KOPT-K1 (cell line): ENCODE data around the gene NME3.
"Not testable (repeated sequence)": the region's sequence is repeated elsewhere in the genome, so short reads cannot be mapped to it uniquely, and the experiment has no call there.

Experiments
- H3K27ac ChIP-seq: fragments of 200-600 bp; sonication (generic); 2 replicates; pipeline ENCODE4 v1.5.1; 2016; ENCODE audit warnings: antibody characterized with exemption, mild to moderate bottlenecking, low read depth, low read length; ENCODE audit not compliant: poor library complexity, severe bottlenecking
- H3K36me3 ChIP-seq: fragments of 200-600 bp; sonication (generic); 2 replicates; pipeline ENCODE4 v1.5.1; 2017; ENCODE audit warnings: antibody characterized with exemption, mild to moderate bottlenecking, low read length, moderate library complexity; ENCODE audit not compliant: insufficient read depth
- H3K9me3 ChIP-seq: fragments of 200-600 bp; sonication (generic); 2 replicates; pipeline ENCODE4 v1.5.1; 2017; ENCODE audit warnings: antibody characterized with exemption, low read length, mild to moderate bottlenecking; ENCODE audit not compliant: insufficient read depth, poor library complexity, severe bottlenecking

Gene NME3

GRCh38 chr16:1808691-1809090 is 37.3 kb upstream of the NME3 start:
- Histone ChIP-seq H3K27ac (no peak overlapping the region), H3K9me3 (no peaks in the 10 kb centered on the region), H3K36me3 (peaks cover 35% of the 10 kb centered on the region; the same call in 1 of the 2 replicates)

- Histone ChIP-seq H3K36me3 (peaks cover 31% of the 10 kb centered on the region; the same call in 1 of the 2 replicates), H3K27ac (no peak overlapping the region)
These were observed 36.3 kb upstream of the NME3 start for GRCh38 chr16:1807626-1808025.

GRCh38 chr16:1800701-1801100 is 29.4 kb upstream of the NME3 start:
- H3K27ac ChIP-seq, result no peak overlapping the region
- peaks cover 30% of the 10 kb centered on the region for H3K9me3 ChIP-seq
- no peaks in the 10 kb centered on the region; the same call in 1 of the 2 replicates for H3K36me3 ChIP-seq

More at GRCh38 chr16:1807626-1808025, 36.3 kb upstream of the NME3 start:
- no peaks in the 10 kb centered on the region for H3K9me3 ChIP-seq

- not testable (repeated sequence) for H3K36me3 ChIP-seq, H3K27ac ChIP-seq
- peaks cover 30% of the 10 kb centered on the region for H3K9me3 ChIP-seq
These were observed 27.9 kb upstream of the NME3 start for GRCh38 chr16:1799263-1799662.

DNA sequence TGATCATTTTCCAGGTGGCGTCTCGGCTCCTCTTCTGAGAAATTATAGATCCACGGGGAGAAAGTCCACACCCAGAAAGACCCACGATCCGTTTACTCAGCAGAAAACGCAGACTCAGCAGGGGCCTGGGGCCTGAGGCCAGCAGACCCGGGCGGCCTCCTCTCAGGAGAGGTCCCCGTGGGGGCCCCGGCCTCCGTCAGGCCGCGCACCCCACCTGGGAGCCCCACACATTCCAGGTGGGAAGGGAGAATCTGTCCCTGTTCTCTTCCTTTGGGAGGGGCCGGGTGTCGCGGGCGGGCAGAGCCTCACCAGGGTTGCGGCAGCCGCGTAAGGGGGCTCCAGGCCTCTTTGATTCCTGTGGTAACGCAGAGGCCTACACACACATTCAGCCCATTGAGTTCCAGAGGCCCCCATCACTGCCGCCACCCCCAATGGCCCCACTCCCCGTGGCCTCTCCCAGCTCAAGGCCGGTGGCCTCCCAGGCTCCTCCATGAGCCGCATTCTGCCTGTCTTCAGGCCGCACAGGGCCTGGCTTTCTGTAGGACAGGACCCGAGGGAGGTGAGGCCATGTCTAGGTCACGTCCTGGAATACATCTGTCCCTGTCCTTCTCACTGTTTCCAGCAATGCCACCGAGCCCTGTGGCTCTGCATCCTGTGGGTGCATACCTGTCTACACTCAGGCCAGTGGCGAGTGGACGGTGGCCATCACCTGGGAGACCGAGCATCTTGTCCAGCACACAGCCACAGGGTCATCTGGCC is 23.7 kb upstream of the NME3 start:
- H3K9me3 ChIP-seq, result peaks cover 30% of the 10 kb centered on the region
- H3K36me3 ChIP-seq, result peaks cover 25% of the 10 kb centered on the region; the same call in 1 of the 2 replicates
- H3K27ac ChIP-seq, result no peak overlapping the region

DNA sequence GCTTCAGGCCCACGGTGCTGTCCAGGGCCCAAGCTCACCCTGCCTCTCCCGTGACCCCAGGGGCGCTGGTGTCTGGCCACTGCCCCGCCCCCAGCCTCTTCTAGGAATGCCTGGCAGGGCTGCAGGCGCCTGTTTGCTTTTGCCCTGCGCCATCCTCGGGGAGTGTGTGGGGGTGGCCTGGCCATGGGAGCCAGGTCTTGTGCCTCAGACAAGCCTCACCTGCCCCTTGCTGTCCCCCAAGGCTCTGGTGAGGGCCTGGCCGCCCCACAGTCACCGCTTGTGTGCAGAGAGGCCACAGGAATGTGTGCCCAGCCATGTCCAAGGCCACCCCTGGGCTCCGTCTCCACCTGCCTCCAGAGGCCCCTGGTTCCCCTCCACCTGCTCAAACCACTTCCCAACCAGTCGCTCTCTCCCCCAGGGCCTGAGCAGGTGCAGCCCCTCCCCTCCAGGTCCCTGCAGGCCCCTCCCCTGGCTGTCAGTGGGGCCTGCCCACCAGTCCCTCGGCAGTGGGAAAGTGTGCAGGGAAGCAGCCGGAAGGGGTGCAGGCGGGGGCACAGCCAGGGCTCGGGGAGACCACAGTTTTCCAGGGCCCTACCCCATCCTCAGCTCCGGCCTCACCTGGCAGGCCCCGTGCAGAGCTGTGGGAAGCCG is 23.0 kb upstream of the NME3 start:
- H3K9me3 ChIP-seq, result peaks cover 23% of the 10 kb centered on the region

DNA sequence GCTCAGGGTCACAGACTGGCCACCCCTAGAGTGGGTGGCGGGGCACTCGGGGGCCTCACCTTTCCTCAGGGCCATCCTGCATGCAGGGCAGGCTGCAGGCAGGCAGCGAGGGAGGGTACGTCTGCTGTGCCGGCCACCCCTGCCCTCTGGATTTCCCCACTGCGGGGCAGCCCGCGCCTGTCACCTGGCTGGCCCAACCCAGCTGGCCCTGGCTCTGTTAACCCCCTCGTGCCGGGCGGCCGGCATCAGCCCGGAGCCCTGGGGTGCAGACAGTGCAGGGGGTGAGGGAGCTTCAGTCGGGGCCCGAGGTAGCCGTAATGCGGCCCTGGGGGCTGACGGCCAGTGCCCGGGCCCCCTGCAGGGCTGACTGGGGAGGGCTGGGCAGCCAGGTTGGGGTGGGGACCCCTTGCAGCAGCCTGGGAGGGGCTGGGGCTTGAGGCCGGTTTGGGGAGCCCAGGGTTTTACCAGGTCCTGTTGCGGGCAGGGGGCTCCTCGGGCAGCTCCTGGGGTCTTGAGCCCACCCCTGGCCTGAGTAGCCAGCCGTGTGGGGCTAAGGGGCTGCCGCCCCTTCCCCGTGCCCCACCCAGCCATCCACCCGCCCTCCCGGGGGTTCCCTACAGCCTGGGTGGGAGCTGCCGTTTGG is 22.4 kb upstream of the NME3 start, which contains the start of gene IGFALS:
Gene IGFALS (minus strand): TSS at position 128 of the 643 bp plus-strand sequence. CDS start 53 bp downstream, at position 75.
- no peak within 1 kb of the TSS for H3K27ac ChIP-seq
- peaks cover 16% of the 10 kb centered on the region for H3K9me3 ChIP-seq
- peaks cover 39% of the 10 kb centered on the region for H3K36me3 ChIP-seq

More for the DNA sequence above, 23.0 kb upstream of the NME3 start:
- H3K36me3 ChIP-seq, result peaks cover 33% of the 10 kb centered on the region; the same call in 1 of the 2 replicates
- no peak overlapping the region for H3K27ac ChIP-seq

DNA sequence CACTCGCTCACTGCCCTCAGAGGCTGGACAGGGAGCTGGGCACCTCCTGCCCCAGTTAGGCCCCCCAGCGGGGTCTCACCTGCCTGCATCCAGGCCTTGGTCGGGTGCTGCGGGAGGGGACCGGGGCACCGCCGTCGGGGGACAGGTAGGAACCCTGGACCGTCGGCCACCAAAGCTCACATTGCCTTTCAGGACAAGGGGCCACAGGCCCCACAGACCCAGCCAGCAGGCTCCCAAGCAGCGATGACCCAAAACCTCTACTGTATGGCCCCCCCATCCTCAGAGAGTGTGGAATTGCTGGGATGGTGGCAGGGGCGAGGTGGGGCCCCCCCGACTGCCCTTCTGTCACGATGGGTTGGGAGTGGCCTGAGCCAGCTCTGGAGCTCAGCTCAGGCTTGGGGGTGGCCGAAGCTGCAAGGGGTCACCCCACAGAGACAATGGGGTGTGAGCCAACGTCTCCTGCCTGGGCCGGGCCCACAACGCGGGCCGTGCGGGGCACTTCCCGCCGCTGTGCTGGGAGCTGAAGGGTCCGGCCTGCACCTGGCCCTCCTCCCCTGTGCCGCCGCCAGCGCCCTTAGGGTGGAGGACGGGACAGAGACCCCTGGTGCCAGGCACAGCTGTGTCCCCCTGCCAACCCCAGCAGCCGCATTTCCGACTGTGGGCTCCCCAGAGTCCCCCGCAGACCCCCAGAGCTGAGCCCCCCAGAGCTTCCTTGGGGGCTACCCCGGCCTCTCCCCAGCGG is 21.7 kb upstream of the NME3 start:
- Histone ChIP-seq H3K27ac (no peak overlapping the region), H3K9me3 (peaks cover 10% of the 10 kb centered on the region), H3K36me3 (peaks cover 46% of the 10 kb centered on the region)

GRCh38 chr16:1791943-1792812 is 20.8 kb upstream of the NME3 start:
- Histone ChIP-seq H3K36me3 (peaks cover 54% of the 10 kb centered on the region), H3K9me3 (peaks cover 1% of the 10 kb centered on the region), H3K27ac (no peak overlapping the region)

DNA sequence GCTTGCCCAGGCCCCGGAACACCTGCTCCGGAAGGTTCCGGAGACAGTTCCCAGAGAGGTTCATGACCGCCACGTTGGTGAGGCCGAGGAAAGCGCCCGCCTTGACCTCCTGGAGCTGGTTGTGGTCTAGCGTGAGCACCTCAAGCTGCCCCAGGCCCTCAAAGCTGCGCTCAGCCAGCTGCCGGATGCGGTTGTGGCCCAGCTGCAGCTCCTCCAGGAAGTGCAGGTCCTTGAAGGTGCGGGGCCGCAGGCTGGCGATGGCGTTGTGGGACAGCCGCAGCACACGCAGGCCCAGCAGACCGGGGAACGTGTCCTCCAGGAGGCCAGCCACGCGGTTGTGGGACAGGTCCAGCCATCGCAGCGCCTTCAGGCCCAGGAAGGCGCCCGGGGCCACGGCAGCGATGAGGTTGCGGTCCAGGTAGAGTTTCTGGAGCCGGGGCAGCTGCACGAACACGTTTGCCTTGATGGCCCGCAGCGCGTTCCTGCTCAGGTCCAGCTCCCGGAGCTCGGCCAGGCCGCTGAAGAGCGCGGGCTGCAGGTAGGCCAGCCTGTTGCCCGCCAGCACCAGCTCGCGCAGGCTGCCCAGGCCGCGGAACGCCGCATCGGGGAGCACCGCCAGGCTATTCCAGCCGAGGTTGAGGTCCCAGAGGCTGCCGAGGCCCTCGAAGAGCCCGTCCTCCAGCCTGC is 20.1 kb upstream of the NME3 start:
- Histone ChIP-seq H3K36me3 (peaks cover 62% of the 10 kb centered on the region), H3K9me3 (no peaks in the 10 kb centered on the region)

GRCh38 chr16:1790611-1791255 is 19.4 kb upstream of the NME3 start:
- H3K9me3 ChIP-seq, result no peaks in the 10 kb centered on the region
- H3K27ac ChIP-seq, result no peak overlapping the region
- peaks cover 69% of the 10 kb centered on the region for H3K36me3 ChIP-seq

More for the DNA sequence above, 20.1 kb upstream of the NME3 start:
- no peak overlapping the region for H3K27ac ChIP-seq

DNA sequence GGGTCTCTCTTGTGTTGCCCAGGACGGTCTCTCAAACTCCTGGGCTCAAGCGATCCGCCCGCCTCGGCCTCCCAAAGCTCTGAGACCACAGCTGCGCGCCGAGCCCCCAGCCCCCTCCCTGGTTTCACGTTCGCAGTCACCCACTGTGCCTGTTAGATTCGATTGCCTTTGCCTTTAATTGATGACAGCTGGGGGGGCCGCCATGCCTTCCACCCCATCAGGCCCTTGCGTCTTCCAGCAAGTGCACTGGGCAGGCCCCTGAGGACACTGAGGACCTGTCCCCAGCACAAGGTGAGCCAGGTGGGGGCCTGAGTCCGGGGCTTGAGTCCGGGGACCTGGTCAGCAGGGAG is 18.9 kb upstream of the NME3 start:
- no peak overlapping the region for H3K27ac ChIP-seq
- H3K9me3 ChIP-seq, result no peaks in the 10 kb centered on the region
- H3K36me3 ChIP-seq, result peaks cover 74% of the 10 kb centered on the region

- Histone ChIP-seq H3K9me3 (no peaks in the 10 kb centered on the region), H3K27ac (no peak overlapping the region), H3K36me3 (peaks cover 80% of the 10 kb centered on the region)
These were observed 18.3 kb upstream of the NME3 start for GRCh38 chr16:1789643-1790045.
